Hepatic stellate cell (primary cell): ENCODE results near the gene VAT1.
"Not testable (repeated sequence)": the region's sequence is repeated elsewhere in the genome, so short reads cannot be mapped to it uniquely, and the experiment has no call there.

ENCODE experiments used
- DNase-seq: peaks from one replicate; pipeline ENCODE4 v3.0.0; 2011; ENCODE audit warnings: low spot score

VAT1 gene

GRCh38 chr17:43006639-43007551 lies 15.3 kb downstream of the VAT1 start, which contains the start of gene IFI35:
IFI35 (plus strand) TSS chr17:43006784; CDS start chr17:43006948, 164 bp downstream.
- DNase-seq, result peak; percentile 88

GRCh38 chr17:43003542-43004172 lies 18.5 kb downstream of the VAT1 start:
- DNase-seq, result no peak

DNA sequence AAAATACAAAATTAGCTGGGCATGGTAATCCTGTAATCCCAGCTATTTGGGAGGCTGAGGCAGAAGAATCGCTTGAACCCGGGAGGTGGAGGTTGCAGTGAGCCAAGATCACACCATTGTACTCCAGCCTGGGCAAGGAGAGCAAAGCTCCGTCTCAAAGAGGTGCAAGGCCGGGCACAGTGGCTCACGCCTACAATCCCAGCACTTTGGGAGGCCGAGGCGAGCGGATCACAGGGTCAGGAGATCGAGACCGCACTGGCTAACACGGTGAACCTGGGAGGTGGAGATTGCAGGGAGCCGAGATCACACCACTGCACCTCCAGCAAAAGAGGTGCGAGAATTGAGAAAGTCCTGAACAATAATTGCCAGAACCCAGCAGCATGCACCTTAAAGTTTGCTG lies 21.3 kb downstream of the VAT1 start:
- DNase-seq, result not testable (repeated sequence)

DNA sequence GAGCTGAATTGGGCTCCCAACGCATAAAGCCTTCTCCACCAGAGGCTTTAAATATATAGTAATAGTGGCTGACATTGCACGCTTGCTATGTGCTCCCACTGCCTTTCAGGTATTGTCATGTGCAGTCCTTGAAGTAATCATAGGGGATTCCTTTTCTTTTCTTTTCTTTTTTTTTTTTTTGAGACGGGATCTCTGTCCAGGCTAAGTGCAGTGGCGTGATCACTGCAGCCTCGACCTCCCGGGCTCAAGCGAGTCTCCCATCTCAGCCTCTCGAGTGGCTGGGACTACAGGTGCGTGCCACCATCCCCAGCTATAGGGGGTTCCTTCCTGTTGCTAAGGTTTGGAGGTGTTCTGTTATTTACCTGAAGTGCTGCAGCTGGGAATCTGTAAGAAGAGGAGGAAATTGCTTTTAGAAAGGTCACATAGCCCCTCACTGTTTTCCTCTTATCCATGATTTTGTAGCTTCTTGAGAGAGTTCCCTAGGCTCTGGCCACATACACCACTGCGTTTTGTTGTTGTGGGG lies 23.1 kb downstream of the VAT1 start:
- no peak for DNase-seq

DNA sequence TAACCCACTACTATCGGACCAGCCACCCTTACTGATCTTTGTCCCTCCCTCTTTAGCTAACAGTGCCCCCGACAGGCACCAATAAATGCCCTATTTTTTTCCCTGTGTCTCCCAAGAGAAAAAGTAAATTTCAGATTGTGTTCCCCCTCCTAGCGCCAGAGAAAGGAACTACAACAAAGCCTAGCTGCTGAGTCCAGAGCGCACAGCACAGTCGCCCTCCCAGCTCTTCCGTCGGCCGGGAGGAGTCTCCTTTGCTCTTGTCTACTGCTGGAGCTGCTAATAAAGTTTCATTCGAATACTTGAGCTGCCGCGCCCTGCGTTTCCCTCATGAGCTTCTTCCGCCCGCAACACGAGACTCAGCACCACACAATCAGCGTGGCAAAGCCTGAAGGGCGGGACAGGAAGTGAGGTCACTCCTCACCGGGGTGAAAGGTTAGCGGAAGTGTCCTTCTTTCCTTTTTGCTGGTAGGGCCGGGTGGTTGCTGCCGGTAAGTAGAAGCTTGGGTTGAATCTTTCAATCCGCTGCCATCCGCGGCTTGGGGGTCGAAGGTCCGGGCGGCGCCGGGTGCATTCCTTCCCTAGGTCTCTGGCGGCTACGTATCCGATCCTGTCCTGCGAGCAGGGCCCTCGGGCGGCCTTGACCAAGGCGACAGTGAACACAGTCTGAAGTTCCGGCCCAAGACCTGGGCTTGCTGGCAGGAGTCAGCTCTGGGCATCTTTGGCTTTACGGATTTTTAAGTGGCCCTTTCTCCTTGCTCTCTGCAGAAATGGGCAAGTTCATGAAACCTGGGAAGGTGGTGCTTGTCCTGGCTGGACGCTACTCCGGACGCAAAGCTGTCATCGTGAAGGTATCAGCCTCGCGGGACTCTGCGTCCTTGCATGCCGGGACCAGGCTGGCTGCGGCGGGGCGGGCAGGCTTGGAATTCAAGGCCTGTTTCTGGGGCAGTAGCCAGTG lies 23.9 kb downstream of the VAT1 start, which contains the start of gene RPL27:
Gene RPL27 (plus strand): TSS at position 436 of the 955 bp plus-strand sequence. CDS start 332 bp downstream, at position 768.
- DNase-seq, result peak; percentile 94

DNA sequence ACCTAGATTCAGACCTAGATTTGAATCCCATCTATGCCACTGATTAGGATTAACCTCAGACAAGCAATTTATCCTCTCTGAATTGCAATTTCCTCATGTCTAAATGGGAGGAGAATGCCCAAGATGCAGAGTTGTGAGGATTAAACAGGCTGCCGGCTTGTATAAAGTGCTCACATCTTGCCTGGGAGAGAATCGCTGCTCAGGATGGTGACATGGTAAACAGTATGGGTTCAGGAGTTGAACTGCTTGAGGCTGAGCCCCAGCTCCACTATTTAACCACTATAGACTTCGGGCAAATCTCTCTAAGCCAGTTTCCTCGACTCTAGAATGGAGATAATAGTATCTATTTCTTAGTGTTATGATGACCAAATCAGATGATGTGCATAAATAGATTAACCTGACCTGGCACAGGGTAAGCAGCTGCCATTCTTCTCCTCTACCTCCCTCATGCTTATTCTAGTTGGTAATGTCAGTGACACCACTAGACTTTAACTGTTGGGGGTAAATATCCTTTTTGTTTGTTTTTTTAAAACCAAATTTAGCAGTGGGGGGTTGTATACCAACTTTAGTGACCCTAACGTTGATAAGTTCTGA lies 24.7 kb downstream of the VAT1 start:
- no peak for DNase-seq

DNA sequence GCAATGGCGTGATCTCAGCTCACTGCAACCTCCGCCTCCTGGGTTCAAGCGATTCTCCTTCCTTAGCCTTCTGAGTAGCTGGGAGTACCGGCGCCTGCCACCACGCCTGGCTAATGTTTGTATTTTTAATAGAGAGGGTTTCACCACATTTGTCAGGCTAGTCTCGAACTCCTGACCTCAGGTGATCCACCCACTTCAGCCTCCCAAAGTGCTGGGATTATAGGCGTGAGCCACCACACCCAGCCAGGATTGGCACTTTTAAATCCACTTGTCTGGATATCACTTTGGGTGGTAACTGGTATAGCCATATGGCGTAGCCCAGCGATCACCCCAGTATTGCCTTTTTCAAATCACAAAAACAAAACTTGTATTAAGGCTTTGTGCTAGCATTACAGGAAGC lies 28.3 kb downstream of the VAT1 start:
- DNase-seq, result not testable (repeated sequence)

GRCh38 chr17:42992872-42993271 lies 29.3 kb downstream of the VAT1 start:
- DNase-seq, result no peak

DNA sequence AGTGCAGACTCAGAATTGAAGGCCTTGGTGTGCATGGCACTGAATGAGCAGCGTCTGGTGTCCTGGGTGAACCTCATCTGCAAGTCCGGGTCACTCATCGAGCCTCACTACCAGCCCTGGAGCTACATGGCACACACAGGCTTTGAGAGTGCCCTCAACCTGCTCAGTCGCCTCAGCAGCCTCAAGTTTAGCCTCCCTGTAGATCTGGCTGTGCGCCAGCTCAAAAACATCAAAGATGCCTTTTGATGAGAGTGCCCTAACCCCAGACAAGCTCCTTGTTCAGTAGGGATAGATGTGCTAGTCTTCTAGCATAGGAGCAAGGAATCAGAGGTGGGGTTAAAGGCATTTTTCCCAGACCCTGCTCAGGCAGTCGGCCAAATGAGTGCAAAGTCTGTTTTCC lies 30.7 kb downstream of the VAT1 start:
- no peak for DNase-seq

GRCh38 chr17:42989726-42990652 lies 32.2 kb downstream of the VAT1 start:
- DNase-seq, result peak; percentile 53

GRCh38 chr17:42989141-42989540 lies 33.0 kb downstream of the VAT1 start:
- no peak for DNase-seq

GRCh38 chr17:42985225-42985624 lies 37.0 kb downstream of the VAT1 start:
- DNase-seq, result no peak

GRCh38 chr17:42982266-42982665 lies 39.9 kb downstream of the VAT1 start:
- DNase-seq, result no peak

DNA sequence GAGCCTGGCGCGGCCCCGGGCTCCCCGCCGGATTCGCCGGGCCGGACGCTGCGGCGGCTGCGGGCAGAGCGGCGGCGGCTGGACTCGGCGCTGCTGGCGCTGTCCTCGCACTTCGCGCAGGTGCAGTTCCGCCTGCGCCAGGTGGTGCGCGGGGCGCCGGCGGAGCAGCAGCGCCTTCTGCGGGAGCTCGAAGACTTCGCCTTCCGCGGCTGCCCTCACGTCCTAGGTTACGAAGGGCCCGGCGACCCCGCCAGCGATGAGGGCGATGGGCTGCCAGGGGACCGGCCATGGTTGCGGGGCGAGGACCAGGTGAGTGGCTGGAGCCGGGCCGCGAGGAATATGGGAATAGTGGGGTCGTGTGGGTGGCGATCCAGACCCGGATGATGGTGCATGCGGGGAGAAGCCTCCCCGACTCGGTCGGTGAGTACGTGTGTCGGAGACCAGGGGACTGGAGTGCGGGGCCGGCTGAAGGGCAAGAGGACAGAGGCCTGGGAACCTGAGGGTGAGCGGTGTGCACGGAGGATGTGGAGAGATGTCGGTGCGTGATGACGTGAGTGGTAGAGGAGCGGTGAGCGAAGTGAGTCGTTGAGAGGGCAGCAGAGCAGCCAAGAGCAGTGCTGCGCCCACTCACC lies 41.3 kb downstream of the VAT1 start:
- DNase-seq, result peak; percentile 60

GRCh38 chr17:42980274-42980765 lies 41.9 kb downstream of the VAT1 start, which contains the start of gene RUNDC1:
RUNDC1 (plus strand) TSS chr17:42980565; CDS start chr17:42980577, 12 bp downstream.
- peak; percentile 95 for DNase-seq

DNA sequence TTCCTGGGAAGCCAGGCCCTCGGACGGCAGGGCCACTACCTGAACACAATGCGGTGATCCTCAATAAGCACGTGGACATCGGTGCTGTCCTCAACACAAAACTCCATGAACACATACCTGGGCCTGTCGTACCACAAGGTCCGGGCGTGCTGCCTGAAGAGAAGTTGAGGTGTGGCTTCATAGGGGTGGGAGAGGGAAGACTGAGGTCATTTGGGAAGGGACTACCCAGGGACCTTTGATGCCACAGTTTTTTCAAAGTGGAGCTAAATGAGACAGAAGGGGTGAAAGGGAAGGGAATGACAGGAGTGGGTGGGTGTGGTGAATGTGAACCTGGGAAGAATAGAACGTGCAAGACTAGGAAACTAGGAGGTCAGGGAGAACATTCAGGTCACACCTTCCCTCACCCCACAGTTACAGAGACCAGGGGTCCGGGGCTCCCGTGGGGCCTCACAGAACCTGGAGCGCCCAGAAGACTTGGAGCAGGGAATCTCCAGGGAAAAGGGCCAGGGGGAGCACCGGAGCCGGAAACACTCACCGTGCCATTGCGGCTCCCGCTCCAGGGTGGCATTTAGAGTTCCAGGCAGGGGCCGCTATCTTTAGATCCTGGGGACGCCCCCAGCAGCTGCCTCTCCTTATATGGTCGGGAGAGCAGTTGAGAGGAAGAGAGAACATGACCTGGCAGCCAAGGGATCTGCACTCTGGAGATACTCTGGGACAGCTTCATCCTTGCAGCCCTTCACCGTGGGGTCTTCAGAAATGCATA lies 42.5 kb downstream of the VAT1 start, which contains the start of gene PTGES3L:
Gene PTGES3L (minus strand): TSS at position 570 of the 763 bp plus-strand sequence. CDS start 27 bp downstream, at position 543.
- DNase-seq, result peak; percentile 81

GRCh38 chr17:42975701-42976100 lies 46.5 kb downstream of the VAT1 start:
- DNase-seq, result not testable (repeated sequence)

GRCh38 chr17:42975265-42975664 lies 46.9 kb downstream of the VAT1 start:
- DNase-seq, result no peak
